NOMO-1 treated with dmso at 0.1 percent for 144 hours (cell line): ENCODE measurements around the gene SPRR2F.

Experiments used
- DNase-seq: peaks from one replicate; lab custom pipeline; 2025; ENCODE audit not compliant: unreplicated experiment; lab: John Stamatoyannopoulos, UW

SPRR2F gene

DNA sequence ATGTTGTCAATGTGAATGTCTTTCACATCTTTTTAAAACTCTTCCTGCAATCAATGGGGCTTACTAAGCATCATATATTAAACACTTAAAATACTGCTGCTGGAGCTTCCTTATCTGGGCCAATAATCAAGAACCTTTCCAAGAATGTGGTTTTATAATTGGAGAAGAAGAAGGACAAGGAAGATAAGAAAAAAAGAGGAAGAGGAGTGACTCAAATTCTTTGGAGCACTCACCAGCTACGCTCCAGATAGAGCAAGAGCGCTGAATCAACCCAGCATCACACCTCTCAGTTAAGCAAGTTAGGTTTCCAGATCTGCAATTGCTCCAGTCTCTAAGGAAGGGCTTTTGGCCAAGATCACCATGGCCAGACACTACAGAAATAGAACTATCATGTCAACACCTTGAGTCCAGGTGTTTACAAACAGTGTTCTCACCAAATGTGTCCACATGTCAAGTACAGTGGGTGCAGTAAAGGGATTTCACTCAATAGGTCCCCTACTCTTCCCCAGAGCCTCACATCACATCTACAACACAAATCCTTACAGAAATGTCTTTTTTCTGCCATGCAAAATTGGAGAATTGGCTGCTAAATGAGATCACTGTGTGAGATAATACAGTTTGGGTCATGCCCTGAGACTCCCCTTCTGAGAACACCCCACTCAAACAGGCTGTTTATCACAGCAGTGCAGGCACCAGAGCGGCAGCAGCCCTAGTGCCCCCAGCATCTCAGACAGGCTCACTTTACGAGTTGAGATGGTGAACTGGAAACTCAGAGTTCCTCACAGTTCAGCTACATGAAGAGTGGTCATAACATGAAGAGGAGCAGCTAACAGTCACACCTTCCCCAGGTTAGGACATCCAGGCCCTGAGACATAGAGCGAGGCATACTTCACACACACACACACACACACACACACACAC lies 40.2 kb downstream of the SPRR2F start:
- DNase-seq, result no peak

DNA sequence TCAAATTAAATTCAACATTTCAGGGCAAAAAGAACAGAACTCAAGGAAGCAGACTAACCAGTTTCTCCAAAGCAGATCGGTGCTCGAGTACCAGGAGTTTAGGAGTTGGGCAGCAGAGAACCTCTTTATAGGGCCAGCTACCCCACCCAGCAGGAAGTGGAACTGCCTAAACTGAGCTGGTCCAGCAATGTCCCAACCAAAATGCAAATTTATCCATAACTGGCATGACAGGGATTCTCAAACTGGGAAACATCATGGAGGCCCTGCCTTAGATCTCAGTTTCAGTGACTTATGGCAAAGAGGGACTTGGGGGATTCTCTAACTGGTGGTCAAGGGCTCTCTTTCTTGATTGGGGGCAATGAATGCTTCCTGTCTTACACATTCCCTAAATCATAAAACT lies 41.8 kb downstream of the SPRR2F start, which contains the start of gene SPRR2B:
SPRR2B (minus strand) TSS at position 101 of the 400 bp plus-strand sequence. CDS start 772 bp downstream, outside the sequence.
- DNase-seq, result no peak

DNA sequence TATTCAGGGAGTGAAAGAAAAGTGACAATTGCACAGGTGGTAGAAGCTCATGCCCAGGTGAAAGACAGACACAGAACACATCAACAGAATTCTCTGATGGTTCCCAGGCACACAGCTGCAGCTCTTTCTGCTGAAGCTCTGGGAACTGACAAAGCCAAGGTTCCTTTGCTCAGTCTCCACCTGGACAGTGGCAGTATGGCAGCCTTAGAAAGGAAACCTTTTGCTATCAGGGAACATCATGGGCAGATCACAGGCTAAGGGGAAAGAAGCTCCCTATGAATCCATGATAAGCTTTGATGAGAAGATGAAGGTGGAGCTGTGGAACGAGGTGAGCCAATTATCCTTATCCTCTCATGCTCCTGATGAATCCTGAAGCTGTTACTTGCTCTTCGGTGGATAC lies 43.1 kb downstream of the SPRR2F start:
- no peak for DNase-seq
